Thoracic aorta (tissue), 2 donors: ENCODE data around the gene CHN2. TPM values are rescaled to one million over a fixed set of nuclear protein-coding genes. Genes with fewer than 3 reads are reported as not detected.

ENCODE experiments used
- ATAC-seq: fragments of 150-250 bp; one replicate; pipeline ENCODE4 v1.8.0; 2017; ENCODE audit warnings: low read depth; ENCODE audit not compliant: insufficient number of reproducible peaks, low FRiP score
- DNase-seq: peaks from one replicate; pipeline ENCODE4 v3.0.0-alpha.2; 2020; ENCODE audit warnings: low spot score
- H3K27ac ChIP-seq, 2 donors: fragments of 200-600 bp; sonication (generic); 1 replicate in 1 of 2; 2 replicates in 1 of 2; pipeline ENCODE4 v1.5.1; 2016; ENCODE audit warnings: mild to moderate bottlenecking in 2 of 2, moderate library complexity in 2 of 2
- H3K27me3 ChIP-seq: fragments of 200-600 bp; sonication (generic); replicated peaks from 2 replicates; pipeline ENCODE4 v1.6.0; 2016; ENCODE audit warnings: mild to moderate bottlenecking; ENCODE audit not compliant: insufficient read depth
- H3K36me3 ChIP-seq: fragments of 200-600 bp; sonication (generic); one replicate; pipeline ENCODE4 v1.5.1; 2016
- H3K4me1 ChIP-seq, 2 donors: fragments of 200-600 bp; sonication (generic); 1 replicate in 1 of 2; 2 replicates in 1 of 2; pipeline versions ENCODE4 v1.5.1 to v1.6.0; 2016; ENCODE audit warnings: low read depth in 2 of 2, mild to moderate bottlenecking in 1 of 2; ENCODE audit not compliant: control insufficient read depth in 1 of 2
- H3K4me3 ChIP-seq: fragments of 200-600 bp; sonication (generic); 2 replicates; pipeline ENCODE4 v1.5.1; 2016; ENCODE audit warnings: mild to moderate bottlenecking
- H3K9me3 ChIP-seq: fragments of 200-600 bp; sonication (generic); 2 replicates; pipeline ENCODE4 v1.5.1; 2016
- total RNA-seq, 2 donors: library from RNA; depleted of rRNA; stranded (reverse); fragments of >200 nt; gene quantifications; one replicate each; pipeline versions ENCODE4 v1.1.0 to v1.2.3, GENCODE V29; 2016
- TF ChIP-seq, protein P1 (sequence below): fragments of 200-600 bp; sonication (generic); IDR thresholded peaks from one replicate; pipeline ENCODE4 v1.5.1; 2019; ENCODE audit warnings: antibody characterized with exemption

The CHN2 gene
- total RNA-seq, 2 donors from 2014 or later: 22.6 to 44.7 TPM

GRCh38 chr7:29420011-29420410 lies 225.4 kb downstream of the CHN2 start:
- TF ChIP-seq, protein P1, sequence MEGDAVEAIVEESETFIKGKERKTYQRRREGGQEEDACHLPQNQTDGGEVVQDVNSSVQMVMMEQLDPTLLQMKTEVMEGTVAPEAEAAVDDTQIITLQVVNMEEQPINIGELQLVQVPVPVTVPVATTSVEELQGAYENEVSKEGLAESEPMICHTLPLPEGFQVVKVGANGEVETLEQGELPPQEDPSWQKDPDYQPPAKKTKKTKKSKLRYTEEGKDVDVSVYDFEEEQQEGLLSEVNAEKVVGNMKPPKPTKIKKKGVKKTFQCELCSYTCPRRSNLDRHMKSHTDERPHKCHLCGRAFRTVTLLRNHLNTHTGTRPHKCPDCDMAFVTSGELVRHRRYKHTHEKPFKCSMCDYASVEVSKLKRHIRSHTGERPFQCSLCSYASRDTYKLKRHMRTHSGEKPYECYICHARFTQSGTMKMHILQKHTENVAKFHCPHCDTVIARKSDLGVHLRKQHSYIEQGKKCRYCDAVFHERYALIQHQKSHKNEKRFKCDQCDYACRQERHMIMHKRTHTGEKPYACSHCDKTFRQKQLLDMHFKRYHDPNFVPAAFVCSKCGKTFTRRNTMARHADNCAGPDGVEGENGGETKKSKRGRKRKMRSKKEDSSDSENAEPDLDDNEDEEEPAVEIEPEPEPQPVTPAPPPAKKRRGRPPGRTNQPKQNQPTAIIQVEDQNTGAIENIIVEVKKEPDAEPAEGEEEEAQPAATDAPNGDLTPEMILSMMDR: no peak
- Histone ChIP-seq H3K27ac (no peak overlapping the region), H3K36me3 (no peaks in the 10 kb centered on the region), H3K27me3 (no peaks in the 10 kb centered on the region), H3K4me3 (no peak overlapping the region), H3K4me1 (no peaks in the 10 kb centered on the region), H3K9me3 (no peaks in the 10 kb centered on the region)
- DNase-seq (no peak), ATAC-seq (no peak)

- ATAC-seq (no peak), DNase-seq (no peak)
- TF ChIP-seq, protein P1: no peak
- Histone ChIP-seq H3K4me1 (no peaks in the 10 kb centered on the region), H3K9me3 (no peaks in the 10 kb centered on the region), H3K4me3 (no peak overlapping the region), H3K36me3 (no peaks in the 10 kb centered on the region), H3K27me3 (no peaks in the 10 kb centered on the region), H3K27ac (no peak overlapping the region)
Measured at GRCh38 chr7:29421010-29421956, 226.7 kb downstream of the CHN2 start.

GRCh38 chr7:29422829-29423228 lies 228.3 kb downstream of the CHN2 start:
- no peak overlapping the region for H3K4me3 ChIP-seq

DNA sequence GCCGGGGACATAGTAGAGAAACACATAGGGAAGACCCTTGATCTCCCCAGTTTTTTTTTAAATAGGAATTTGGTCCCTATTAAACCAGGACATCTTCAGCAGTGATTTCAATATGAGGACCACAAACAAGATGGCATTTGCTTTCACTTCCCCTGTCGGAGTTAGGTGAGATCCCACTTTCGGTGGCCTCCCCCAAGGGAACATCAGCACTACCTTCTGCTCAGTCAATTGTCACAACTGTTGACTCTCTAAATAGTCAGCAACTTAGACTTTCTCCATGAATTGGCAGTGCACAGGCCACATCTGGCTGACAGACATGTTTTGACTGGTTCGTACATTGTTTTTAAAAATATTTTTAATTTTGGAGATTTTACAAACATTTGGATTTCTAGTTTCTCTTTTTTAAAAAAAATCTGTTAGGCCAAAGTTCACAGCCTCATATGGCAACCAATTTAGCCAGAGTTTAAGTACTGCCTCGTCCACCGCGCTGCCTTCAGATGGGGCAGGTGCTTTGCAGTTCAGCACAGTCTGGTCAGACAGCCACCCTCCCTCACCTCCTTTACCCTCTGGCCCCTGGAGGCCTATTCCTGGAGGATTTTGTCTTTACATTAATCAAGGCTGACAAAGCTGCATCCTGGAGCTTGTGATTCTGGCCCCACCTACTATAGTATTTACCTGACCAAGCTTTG lies 229.9 kb downstream of the CHN2 start:
- H3K27ac ChIP-seq: no peak overlapping the region

More at GRCh38 chr7:29422829-29423228, 228.3 kb downstream of the CHN2 start:
- H3K9me3 ChIP-seq: no peaks in the 10 kb centered on the region
- no peak for ATAC-seq
- TF ChIP-seq, protein P1: no peak
- no peaks in the 10 kb centered on the region for H3K27me3 ChIP-seq
- H3K36me3 ChIP-seq: no peaks in the 10 kb centered on the region
- no peaks in the 10 kb centered on the region for H3K4me1 ChIP-seq
- DNase-seq: no peak
- H3K27ac ChIP-seq: no peak overlapping the region

GRCh38 chr7:29424984-29425309 lies 230.4 kb downstream of the CHN2 start:
- H3K9me3 ChIP-seq: no peaks in the 10 kb centered on the region
- TF ChIP-seq, protein P1: no peak

More for the DNA sequence above, 229.9 kb downstream of the CHN2 start:
- ATAC-seq (no peak), DNase-seq (no peak)
- TF ChIP-seq, protein P1: no peak
- no peaks in the 10 kb centered on the region for H3K36me3 ChIP-seq
- no peaks in the 10 kb centered on the region for H3K4me1 ChIP-seq
- no peaks in the 10 kb centered on the region for H3K9me3 ChIP-seq
- H3K27me3 ChIP-seq: no peaks in the 10 kb centered on the region
- H3K4me3 ChIP-seq: no peak overlapping the region

More at GRCh38 chr7:29424984-29425309, 230.4 kb downstream of the CHN2 start:
- H3K4me1 ChIP-seq: no peaks in the 10 kb centered on the region
- H3K27me3 ChIP-seq: no peaks in the 10 kb centered on the region
- DNase-seq: no peak
- no peak overlapping the region for H3K27ac ChIP-seq
- ATAC-seq: no peak
- no peaks in the 10 kb centered on the region for H3K36me3 ChIP-seq
- H3K4me3 ChIP-seq: no peak overlapping the region
